Spleen (tissue), 11 donors: ENCODE measurements around the gene FAT4. TPM values are rescaled to one million over a fixed set of nuclear protein-coding genes. Genes with fewer than 3 reads are reported as not detected.
A peak's percentile ranks its signal among the peaks of the same experiment; 100 is the strongest.

Experiments
- DNase-seq: peaks from one replicate; pipeline ENCODE4 v3.0.0-alpha.2; 2020
- H3K27ac ChIP-seq, 8 donors: fragments of 200-600 bp; sonication (generic) in 7 of 8; 1 replicate in 4 of 8; 2 replicates in 4 of 8; pipeline versions ENCODE4 v1.5.0 to v1.8.0; 2016 to 2021; ENCODE audit warnings: inconsistent platforms in 4 of 8, mild to moderate bottlenecking in 4 of 8, moderate library complexity in 1 of 8
- H3K27me3 ChIP-seq, 7 donors: fragments of 200-600 bp; sonication (generic) in 6 of 7; replicated peaks in 1 of 7; 1 replicate in 4 of 7; 2 replicates in 3 of 7; pipeline versions ENCODE4 v1.5.0 to v1.8.0; 2016 to 2021; ENCODE audit warnings: inconsistent platforms in 3 of 7, mild to moderate bottlenecking in 1 of 7
- H3K36me3 ChIP-seq, 6 donors: fragments of 200-600 bp; sonication (generic) in 5 of 6; 1 replicate in 4 of 6; 2 replicates in 2 of 6; pipeline versions ENCODE4 v1.5.0 to v1.8.0; 2016 to 2021; ENCODE audit warnings: inconsistent platforms in 2 of 6
- H3K4me1 ChIP-seq, 6 donors: fragments of 200-600 bp; sonication (generic) in 5 of 6; 1 replicate in 3 of 6; 2 replicates in 3 of 6; pipeline versions ENCODE4 v1.5.0 to v1.8.0; 2016 to 2021; ENCODE audit warnings: inconsistent platforms in 3 of 6
- H3K4me3 ChIP-seq, 8 donors: fragments of 200-600 bp; sonication (generic) in 7 of 8; 1 replicate in 4 of 8; 2 replicates in 4 of 8; pipeline versions ENCODE4 v1.5.0 to v1.8.0; 2016 to 2021; ENCODE audit warnings: inconsistent platforms in 4 of 8, mild to moderate bottlenecking in 4 of 8, moderate library complexity in 2 of 8
- H3K9me3 ChIP-seq, 8 donors: fragments of 200-600 bp; sonication (generic) in 7 of 8; 1 replicate in 4 of 8; 2 replicates in 4 of 8; pipeline versions ENCODE4 v1.5.0 to v1.8.0; 2016 to 2021; ENCODE audit warnings: inconsistent platforms in 4 of 8
- POLR2A ChIP-seq, 3 donors: fragments of 450-650 bp; IDR thresholded peaks; one replicate each; pipeline ENCODE4 v1.5.1; 2017; ENCODE audit warnings: antibody characterized with exemption in 3 of 3, mild to moderate bottlenecking in 1 of 3
- POLR2AphosphoS5 ChIP-seq, 3 donors: sonication (generic); formaldehyde crosslinking; IDR thresholded peaks; one replicate each; pipeline ENCODE4 v1.5.1; 2017; ENCODE audit warnings: antibody characterized with exemption in 3 of 3
- WGBS, 5 donors: extraction: QIAGEN DNeasy Blood & Tissue Kit in 3 of 5; methylation state at CpG; one replicate each; pipeline versions ENCODE4 v1.1.5 to v1.1.7; 2013 to 2018; 5-methylcytosine and 5-hydroxymethylcytosine counted together
- intact Hi-C: fragments of 100-400 bp; cut with DNase I; formaldehyde crosslinking; loops from one replicate; pipeline ENCODE4 v1.15.0; 2023; ENCODE audit warnings: low total_unique reads
- polyA plus RNA-seq, 3 donors: library from polyadenylated mRNA; stranded (reverse); fragments of 200-250 nt; gene quantifications; one replicate each; pipeline ENCODE4 v1.2.1, GENCODE V29; 2013
- total RNA-seq, 7 donors: library from RNA; depleted of rRNA in 3 of 7; stranded (reverse); fragments of >200 nt in 3 of 7; fragmentation: NEBNext Ultra II Directional in 4 of 7; extraction: Animal tissue kit (Norgen Biotek cat#: 25700) in 4 of 7; gene quantifications; one replicate each; pipeline versions ENCODE4 v1.1.0 to v1.2.1, GENCODE V29; 2016 to 2021
- TF ChIP-seq, protein P1 (sequence below), 11 experiments: fragments of 200-600 bp in 7 of 11; fragments of 450-650 bp in 4 of 11; sonication (generic) in 4 of 11; IDR thresholded peaks in 8 of 11; conservative IDR thresholded peaks in 3 of 11; 1 replicate in 7 of 11; 2 replicates in 4 of 11; pipeline versions ENCODE4 v1.4.0 to v1.8.0; 2016 to 2021; ENCODE audit warnings: antibody characterized with exemption in 11 of 11, inconsistent platforms in 4 of 11, mild to moderate bottlenecking in 1 of 11
- donor health status: healthy with polysubstance abuse.
- donor health status: DM: no; HTN: no; CAD: no; lungs with moderate emphysema.
- donor health status: DM: no; HTN: no; CAD: no.
- donor health status: Bipolar disorder and iron deficiency.
- donor health status: healthy.
- donor health status: DM: no; HTN: no; CAD: no.
- donor health status: DM: yes; HTN: yes; CAD: no.

FAT4 gene
- total and polyA plus RNA-seq, 10 donors = 0.24 to 41.2 (median 18.2) TPM

DNA sequence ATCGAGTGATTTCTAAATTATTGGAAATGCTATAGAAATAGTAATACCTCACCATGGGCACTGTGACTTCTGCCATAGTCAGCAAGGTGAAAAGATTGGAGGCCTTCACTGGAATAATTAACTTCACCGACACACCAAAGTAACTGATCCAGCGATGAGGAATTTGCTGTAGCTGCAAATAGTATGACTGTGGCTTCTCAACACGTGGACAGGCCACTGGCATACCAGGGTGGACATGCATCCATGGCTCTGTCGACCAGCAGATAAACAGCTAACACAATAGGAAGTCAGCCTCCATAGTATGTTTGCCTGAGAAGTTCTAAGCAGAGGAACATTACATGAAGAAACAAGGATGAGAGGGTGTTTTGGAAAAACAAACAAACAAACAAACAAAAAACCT lies 10.9 kb upstream of the FAT4 start:
- no peak for DNase-seq
- Histone ChIP-seq H3K36me3 (no peaks in the 10 kb centered on the region), H3K27ac (no peak overlapping the region), H3K4me3 (no peak overlapping the region), H3K9me3 (no peaks in the 10 kb centered on the region), H3K4me1 (no peaks in the 10 kb centered on the region), H3K27me3 (no peaks in the 10 kb centered on the region)
- intact Hi-C loops = no loop called here
- no peak for TF ChIP-seq POLR2A (IDR thresholded peaks at IDR 0.05)
- TF ChIP-seq POLR2AphosphoS5 (IDR thresholded peaks at IDR 0.05) = no peak
- TF ChIP-seq, protein P1, sequence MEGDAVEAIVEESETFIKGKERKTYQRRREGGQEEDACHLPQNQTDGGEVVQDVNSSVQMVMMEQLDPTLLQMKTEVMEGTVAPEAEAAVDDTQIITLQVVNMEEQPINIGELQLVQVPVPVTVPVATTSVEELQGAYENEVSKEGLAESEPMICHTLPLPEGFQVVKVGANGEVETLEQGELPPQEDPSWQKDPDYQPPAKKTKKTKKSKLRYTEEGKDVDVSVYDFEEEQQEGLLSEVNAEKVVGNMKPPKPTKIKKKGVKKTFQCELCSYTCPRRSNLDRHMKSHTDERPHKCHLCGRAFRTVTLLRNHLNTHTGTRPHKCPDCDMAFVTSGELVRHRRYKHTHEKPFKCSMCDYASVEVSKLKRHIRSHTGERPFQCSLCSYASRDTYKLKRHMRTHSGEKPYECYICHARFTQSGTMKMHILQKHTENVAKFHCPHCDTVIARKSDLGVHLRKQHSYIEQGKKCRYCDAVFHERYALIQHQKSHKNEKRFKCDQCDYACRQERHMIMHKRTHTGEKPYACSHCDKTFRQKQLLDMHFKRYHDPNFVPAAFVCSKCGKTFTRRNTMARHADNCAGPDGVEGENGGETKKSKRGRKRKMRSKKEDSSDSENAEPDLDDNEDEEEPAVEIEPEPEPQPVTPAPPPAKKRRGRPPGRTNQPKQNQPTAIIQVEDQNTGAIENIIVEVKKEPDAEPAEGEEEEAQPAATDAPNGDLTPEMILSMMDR (IDR thresholded peaks at IDR 0.05 in 8 of 11, conservative IDR thresholded peaks at IDR 0.05 in 3 of 11) = no peak
- 78 to 87% (median 81%) methylated on average over 5 of the region's 5 CpGs for WGBS, 5 donors

DNA sequence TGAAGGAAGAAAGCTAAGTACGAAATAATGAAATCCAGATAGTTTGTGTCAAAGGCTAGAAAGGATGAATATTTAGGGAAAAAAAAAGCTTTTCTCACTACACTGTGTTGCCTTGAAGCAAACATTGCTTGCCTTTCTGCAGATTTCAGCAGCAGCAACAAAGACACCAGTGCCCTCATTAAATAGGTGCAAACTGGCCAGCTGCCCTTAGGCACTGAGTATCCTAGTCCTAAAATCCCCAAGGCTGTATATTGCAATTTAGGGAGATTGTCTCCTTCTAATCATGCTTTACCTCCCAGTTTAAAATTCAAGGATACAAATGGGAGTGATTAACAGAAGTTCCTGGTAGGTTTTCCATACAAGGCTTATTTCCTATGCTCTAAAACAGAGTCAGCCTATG lies 8.6 kb upstream of the FAT4 start:
- H3K36me3 ChIP-seq = no peaks in the 10 kb centered on the region
- intact Hi-C loops = no loop called here
- H3K27ac ChIP-seq = no peak overlapping the region
- H3K4me1 ChIP-seq = no peaks in the 10 kb centered on the region
- WGBS, 5 donors = 83 to 100% (median 95%) methylated on average over 1 of the region's 1 CpG
- TF ChIP-seq, protein P1 (IDR thresholded peaks at IDR 0.05 in 8 of 11, conservative IDR thresholded peaks at IDR 0.05 in 3 of 11) = no peak
- H3K4me3 ChIP-seq = no peak overlapping the region
- no peak for DNase-seq
- H3K9me3 ChIP-seq = no peaks in the 10 kb centered on the region
- peaks cover 0 to 8% (median 0%) of the 10 kb centered on the region in 7 donors for H3K27me3 ChIP-seq

DNA sequence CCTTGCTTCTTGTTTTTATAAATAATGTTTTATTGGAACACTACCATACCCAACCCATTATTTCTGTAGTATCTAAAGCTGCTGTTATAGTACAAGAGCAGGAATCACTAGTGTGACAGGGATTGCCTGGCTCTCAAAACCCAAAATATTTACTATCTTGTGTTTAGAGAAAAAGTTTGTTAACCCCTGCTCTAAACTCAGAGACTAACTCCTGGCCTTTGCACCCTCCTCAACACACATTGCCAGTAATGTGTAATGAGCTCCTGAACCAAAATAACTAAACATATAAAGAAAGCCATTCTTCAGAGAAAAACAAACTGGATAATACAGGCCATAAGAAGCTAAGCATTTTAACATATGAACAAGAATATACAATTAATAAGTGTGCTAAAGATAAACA lies 8.2 kb upstream of the FAT4 start:
- H3K27ac ChIP-seq = no peak overlapping the region
- H3K4me3 ChIP-seq = no peak overlapping the region
- no peaks in the 10 kb centered on the region for H3K4me1 ChIP-seq
- intact Hi-C loops = no loop called here
- no peak for DNase-seq
- no peaks in the 10 kb centered on the region for H3K36me3 ChIP-seq
- TF ChIP-seq, protein P1 (IDR thresholded peaks at IDR 0.05 in 8 of 11, conservative IDR thresholded peaks at IDR 0.05 in 3 of 11) = no peak
- TF ChIP-seq POLR2AphosphoS5 (IDR thresholded peaks at IDR 0.05) (no peak), POLR2A (IDR thresholded peaks at IDR 0.05) (no peak)
- peaks cover 0 to 8% (median 0%) of the 10 kb centered on the region in 7 donors for H3K27me3 ChIP-seq
- H3K9me3 ChIP-seq = no peaks in the 10 kb centered on the region

DNA sequence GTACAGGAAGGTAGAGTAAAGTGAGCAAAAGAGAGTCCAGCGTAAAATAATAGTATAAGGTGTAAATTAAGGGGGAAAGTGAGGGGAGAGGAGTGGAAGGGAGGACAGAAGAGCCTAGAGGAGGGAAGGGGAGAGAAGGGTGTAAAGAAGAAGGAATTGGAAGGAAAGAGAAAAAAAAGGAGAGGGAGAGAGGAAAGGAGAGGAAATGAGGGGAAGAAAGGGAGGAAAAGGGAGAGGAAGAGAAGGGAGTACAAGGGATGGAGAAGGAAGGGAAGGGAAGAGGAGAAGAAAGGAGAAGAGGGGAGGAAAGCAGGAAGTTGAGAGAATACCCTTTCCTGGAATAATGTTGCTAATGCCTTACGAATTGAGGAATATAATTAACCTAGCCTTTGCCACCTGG lies 3.3 kb upstream of the FAT4 start:
- H3K27me3 ChIP-seq = peaks cover 0 to 44% (median 19%) of the 10 kb centered on the region in 7 donors
- H3K9me3 ChIP-seq = no peaks in the 10 kb centered on the region
- H3K27ac ChIP-seq = no peak overlapping the region
- H3K36me3 ChIP-seq = no peaks in the 10 kb centered on the region
- no peak for TF ChIP-seq POLR2A (IDR thresholded peaks at IDR 0.05)
- DNase-seq = no peak
- no peak overlapping the region for H3K4me3 ChIP-seq
- intact Hi-C loops = loop anchor here (5.0 kb wide), 1 partner anchor 441 kb away; no protein-coding TSS in a partner anchor
- WGBS, 5 donors = 43 to 77% (median 52%) methylated on average over 2 of the region's 2 CpGs
- peaks cover 4 to 34% (median 22%) of the 10 kb centered on the region in 6 donors for H3K4me1 ChIP-seq

DNA sequence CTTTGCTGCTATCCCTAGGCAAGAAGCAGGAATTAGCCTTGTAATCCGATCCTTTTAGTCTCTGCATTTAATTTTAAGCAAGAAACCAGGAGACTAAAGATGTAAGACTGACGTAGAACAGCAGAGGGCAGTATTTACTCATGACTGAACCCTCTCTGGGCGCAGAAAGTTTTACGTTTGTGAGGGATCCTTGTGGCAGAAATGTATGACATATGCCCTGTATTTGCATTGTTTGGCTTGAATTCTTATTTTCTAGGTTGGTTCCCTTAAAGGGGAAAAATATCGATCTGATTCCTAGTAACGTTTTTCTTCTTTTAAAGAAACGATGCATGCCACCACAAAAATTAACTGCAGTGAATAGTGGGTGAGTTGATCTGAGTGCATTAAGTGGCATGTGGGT lies 1.3 kb upstream of the FAT4 start:
- no peak for TF ChIP-seq POLR2A (IDR thresholded peaks at IDR 0.05)
- TF ChIP-seq, protein P1 (IDR thresholded peaks at IDR 0.05 in 8 of 11, conservative IDR thresholded peaks at IDR 0.05 in 3 of 11) = peak; percentile 23 to 83 (median 64)
- TF ChIP-seq POLR2AphosphoS5 (IDR thresholded peaks at IDR 0.05) = no peak
- H3K27ac ChIP-seq = peak overlapping the region in 2 of 8 donors; percentile 92
- no peaks in the 10 kb centered on the region for H3K36me3 ChIP-seq
- no peaks in the 10 kb centered on the region for H3K9me3 ChIP-seq
- no peak for DNase-seq
- H3K4me3 ChIP-seq = no peak overlapping the region
- intact Hi-C loops = loop anchor here (5.0 kb wide), 1 partner anchor 439 kb away; no protein-coding TSS in a partner anchor
- H3K27me3 ChIP-seq = peaks cover 0 to 64% (median 30%) of the 10 kb centered on the region in 7 donors
- 1 to 4% (median 2%) methylated on average over 7 of the region's 7 CpGs for WGBS, 5 donors
- H3K4me1 ChIP-seq = peaks cover 4 to 50% (median 28%) of the 10 kb centered on the region in 6 donors
